Bronchial epithelial cell (primary cell): Measurements from ENCODE around the gene UBAC2. TPM values are rescaled to one million over a fixed set of nuclear protein-coding genes. Genes with fewer than 3 reads are reported as not detected.

Source experiments
- DNase-seq: peaks from one replicate; pipeline ENCODE4 v3.0.0-alpha.2; 2010; ENCODE audit warnings: low read depth
- FAIRE-seq: peaks from 2 replicates; lab custom pipeline; 2011; peaks lifted over from hg19 to GRCh38; lab: Jason Lieb, UNC
- H3K27me3 ChIP-seq: 2 replicates; pipeline ENCODE4 v1.5.1; 2011; ENCODE audit warnings: low read length; ENCODE audit not compliant: control insufficient read depth, insufficient read depth
- H3K36me3 ChIP-seq: 2 replicates; pipeline ENCODE4 v1.5.1; 2011; ENCODE audit warnings: low read length; ENCODE audit not compliant: control insufficient read depth, insufficient read depth
- H3K4me3 ChIP-seq: 2 replicates; pipeline ENCODE4 v1.5.1; 2011; ENCODE audit warnings: mild to moderate bottlenecking, low read depth, low read length, control low read depth
- total RNA-seq: library from RNA; depleted of rRNA; stranded (reverse); fragments of >200 nt; gene quantifications from 2 replicates; pipeline ENCODE4 v1.2.1, GENCODE V29; 2014
- TF ChIP-seq, protein P1 (sequence below): IDR thresholded peaks from 2 replicates; pipeline ENCODE4 v1.5.1; 2011; ENCODE audit warnings: mild to moderate bottlenecking, moderate library complexity, low read length, control low read depth, inconsistent platforms; ENCODE audit not compliant: insufficient read depth, severe bottlenecking

UBAC2 gene
- total RNA-seq, 1 donor from 2014 or later, result 40.0 TPM

DNA sequence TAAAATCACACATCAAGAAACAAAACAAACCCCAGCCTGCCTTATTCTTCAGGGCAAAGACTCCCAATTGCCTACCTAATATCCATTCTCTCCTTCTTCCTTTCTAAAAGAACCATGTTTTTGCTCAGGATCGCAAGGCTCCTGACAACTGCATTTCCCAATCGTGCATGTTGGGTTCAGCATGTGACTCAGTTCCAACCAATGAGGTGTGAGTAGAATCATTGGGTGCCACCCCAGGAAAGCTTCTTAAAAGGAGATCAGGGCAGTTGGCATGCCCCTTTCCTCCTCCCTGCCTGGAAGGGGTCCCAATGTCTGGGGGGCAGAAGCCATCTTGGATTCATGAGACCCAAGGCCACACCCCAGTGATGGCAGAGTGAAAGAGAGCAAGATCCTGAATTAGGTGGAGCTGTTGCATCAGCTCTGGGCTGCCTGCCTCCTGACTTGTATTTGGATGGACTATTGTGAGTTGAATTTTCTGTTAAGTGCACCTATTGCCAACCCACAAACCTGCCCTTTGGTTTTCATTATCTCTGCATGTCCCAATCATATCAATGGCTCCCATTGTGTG lies 26.0 kb upstream of the UBAC2 start:
- DNase-seq (no peak), FAIRE-seq (no peak)
- H3K27me3 ChIP-seq, result no peaks in the 10 kb centered on the region
- H3K36me3 ChIP-seq, result no peaks in the 10 kb centered on the region
- H3K4me3 ChIP-seq, result no peak overlapping the region
- TF ChIP-seq, protein P1, sequence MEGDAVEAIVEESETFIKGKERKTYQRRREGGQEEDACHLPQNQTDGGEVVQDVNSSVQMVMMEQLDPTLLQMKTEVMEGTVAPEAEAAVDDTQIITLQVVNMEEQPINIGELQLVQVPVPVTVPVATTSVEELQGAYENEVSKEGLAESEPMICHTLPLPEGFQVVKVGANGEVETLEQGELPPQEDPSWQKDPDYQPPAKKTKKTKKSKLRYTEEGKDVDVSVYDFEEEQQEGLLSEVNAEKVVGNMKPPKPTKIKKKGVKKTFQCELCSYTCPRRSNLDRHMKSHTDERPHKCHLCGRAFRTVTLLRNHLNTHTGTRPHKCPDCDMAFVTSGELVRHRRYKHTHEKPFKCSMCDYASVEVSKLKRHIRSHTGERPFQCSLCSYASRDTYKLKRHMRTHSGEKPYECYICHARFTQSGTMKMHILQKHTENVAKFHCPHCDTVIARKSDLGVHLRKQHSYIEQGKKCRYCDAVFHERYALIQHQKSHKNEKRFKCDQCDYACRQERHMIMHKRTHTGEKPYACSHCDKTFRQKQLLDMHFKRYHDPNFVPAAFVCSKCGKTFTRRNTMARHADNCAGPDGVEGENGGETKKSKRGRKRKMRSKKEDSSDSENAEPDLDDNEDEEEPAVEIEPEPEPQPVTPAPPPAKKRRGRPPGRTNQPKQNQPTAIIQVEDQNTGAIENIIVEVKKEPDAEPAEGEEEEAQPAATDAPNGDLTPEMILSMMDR, result no peak

DNA sequence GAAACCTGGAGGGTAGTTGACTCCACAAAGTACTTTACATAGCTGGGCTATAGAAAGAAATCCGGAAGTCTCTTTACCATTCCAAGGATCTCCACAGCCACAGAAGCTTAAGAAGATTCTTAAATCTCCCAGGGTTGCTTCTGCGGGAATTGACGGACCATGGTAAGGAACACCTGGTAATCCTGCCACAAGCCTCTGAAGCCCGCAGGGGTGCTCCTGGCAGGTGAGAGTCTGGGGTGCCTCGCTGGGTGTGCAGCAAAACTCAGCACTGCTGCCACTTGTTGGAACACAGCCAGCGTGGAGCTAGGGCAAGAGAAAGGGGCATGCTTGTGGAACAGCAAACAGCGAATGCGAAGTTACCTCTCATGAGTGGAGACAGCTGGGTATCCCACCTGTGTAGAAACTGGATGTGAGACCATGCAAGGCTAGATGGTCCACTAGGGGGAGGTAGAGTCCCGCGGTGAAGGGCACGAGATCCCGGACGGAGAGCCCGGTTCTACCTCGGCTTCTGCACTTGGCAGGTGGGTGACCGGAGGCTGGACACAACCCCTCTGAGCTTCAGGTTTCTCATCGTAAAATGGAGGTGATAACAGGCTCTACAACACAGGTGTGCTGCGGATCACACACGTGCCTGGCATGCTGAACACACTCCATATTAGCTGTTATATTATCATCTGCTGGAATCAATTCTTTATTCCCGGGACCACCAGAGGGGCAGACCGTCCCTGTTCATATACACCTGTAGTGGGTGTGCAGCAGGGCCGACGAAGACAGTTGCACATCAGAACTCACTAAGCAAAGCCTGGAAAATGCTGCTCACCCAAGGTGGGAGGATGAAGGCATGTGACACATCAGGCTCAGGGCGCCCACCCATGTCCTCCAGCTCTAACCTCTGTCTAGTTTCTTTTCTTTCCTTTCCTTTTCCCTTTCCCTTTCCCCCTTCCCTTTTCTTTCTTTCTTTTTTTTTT lies 24.1 kb upstream of the UBAC2 start:
- H3K27me3 ChIP-seq, result no peaks in the 10 kb centered on the region
- TF ChIP-seq, protein P1, result peak; percentile 99
- DNase-seq, result peak; percentile 49
- H3K36me3 ChIP-seq, result no peaks in the 10 kb centered on the region
- no peak overlapping the region for H3K4me3 ChIP-seq
- peak; percentile 94 for FAIRE-seq

DNA sequence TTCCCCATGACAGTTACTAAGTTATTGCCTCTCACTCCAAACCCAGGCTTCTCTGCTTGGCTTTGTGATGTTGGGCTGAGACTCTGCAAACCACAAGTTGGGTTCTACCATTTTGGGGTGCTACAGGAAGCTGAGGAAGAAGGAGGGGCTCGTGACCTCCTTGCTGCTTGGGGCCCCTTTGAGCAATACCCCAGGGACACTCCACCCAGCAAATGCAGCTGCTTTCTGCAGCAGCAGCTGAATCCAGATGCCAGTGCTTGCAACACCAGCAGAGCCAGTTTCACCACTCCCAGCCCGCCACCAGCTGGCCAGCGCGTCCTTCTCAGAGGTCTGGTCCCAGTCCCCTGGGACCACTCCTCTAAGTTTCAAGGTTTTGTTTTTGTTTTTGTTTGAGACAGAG lies 22.0 kb upstream of the UBAC2 start:
- DNase-seq, result no peak
- FAIRE-seq, result no peak
- no peaks in the 10 kb centered on the region for H3K27me3 ChIP-seq

DNA sequence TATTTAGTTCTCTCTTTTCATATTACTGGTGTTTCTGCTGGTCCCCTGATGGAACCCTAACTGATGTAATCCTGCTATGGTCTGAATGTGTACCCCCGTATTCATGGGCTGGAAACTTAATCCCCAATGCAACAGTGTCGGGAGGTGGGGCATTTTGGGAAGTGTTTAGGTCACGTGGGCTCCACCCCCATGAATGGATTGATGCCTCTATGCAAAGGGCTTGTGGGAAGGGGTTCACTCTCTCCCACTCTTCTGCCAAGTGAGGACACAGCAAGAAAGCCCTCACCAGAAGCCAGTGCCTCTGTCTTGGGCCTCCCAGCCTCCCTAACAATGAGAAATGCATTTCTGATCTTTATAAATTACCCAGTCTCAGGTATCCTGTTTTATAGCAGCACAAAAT lies 21.2 kb upstream of the UBAC2 start:
- no peak for FAIRE-seq
- Histone ChIP-seq H3K36me3 (no peaks in the 10 kb centered on the region), H3K27me3 (no peaks in the 10 kb centered on the region), H3K4me3 (no peak overlapping the region)
- no peak for DNase-seq
- TF ChIP-seq, protein P1, result no peak

More for the DNA sequence above, 22.0 kb upstream of the UBAC2 start:
- Histone ChIP-seq H3K36me3 (no peaks in the 10 kb centered on the region), H3K4me3 (no peak overlapping the region)
- TF ChIP-seq, protein P1, result no peak

DNA sequence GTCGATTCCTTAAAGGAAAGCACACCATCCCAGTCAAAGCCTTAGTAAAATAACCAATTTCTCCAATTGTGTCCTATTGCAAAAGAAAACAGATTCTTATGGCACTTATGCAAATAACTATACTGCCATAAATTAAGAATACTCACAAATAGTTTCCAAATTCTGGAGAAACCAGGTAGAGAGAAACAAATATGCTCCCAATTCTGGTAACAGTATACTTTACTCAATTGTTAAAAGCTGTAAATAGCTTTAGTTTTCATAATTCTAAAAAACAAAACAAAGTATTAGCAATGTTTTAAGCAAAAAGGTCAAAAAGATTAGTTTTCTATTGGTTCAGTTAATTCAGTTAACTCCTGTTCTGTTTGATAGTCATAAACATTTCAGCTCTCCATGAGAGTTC lies 18.2 kb upstream of the UBAC2 start:
- DNase-seq (no peak), FAIRE-seq (no peak)
- H3K36me3 ChIP-seq, result no peaks in the 10 kb centered on the region
- TF ChIP-seq, protein P1, result no peak
- no peak overlapping the region for H3K4me3 ChIP-seq
- no peaks in the 10 kb centered on the region for H3K27me3 ChIP-seq
